HG02759 (cell line): ENCODE data around the gene CDS2.

Experiments used
- ATAC-seq: cut with Tn5 transposase; IDR thresholded peaks from one replicate; pipeline ENCODE4 v1.9.1; 2021; ENCODE audit warnings: mild to moderate bottlenecking, moderate library complexity; ENCODE audit not compliant: unreplicated experiment

Gene CDS2

DNA sequence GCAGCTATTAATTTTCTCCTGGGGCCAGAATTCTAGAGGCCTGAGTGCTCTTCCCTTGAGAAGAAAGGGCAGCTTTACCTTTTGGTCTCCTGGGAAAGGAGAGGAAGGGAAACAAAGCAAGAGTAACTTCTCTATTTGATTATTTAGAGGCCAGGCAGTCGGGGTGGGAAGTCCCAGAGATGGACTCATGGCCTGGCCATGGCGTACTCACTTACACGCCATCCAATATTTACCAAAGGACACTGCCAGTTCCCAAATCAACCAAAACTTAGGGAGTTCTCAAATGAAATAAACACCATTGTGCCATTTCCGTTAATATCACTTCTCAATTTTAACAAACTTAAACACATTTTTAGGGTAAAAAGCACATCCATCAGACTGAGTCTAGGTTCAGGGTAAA lies 76.6 kb downstream of the CDS2 start:
- no peak for ATAC-seq

DNA sequence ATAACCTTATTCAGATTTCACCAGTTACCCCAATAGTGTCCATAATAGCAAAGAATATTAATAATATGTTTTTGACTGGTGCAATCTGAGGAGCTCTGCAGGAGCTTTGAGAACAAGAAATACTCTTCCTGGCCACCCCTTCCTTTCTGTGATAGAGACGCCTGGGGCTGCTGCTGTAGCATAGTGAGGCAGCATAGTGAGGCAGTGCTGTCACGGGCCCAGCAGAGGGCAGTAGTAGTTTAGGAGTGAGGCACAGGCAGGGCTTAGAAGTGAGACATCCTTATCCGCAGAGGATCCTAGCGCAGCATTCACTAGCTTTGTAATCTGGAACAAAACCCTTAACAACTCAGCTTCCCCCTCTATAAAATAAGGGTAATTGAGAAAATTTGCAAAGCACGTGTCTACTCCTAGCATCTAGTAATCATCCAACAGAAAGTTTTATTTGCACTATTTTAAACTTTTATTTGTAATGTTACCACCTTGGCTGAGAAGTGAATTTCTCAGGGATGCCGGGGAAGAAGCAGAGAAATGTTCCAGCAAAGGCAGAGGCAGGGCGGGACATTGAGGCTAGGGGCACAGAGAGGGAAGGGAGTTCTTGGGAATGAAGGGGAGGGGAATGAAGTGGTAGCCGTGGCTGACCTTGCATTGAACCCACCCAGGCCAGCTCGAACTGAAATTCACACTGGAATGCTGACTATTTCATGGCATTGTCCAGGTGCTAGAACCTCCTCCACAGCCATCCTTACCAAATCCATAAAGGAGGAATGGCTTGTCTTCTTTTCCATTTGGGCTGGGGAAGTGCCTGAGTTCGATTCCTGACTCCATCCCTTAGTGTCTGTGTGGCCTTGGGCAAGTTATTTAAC lies 78.8 kb downstream of the CDS2 start:
- ATAC-seq: peak; percentile 94

DNA sequence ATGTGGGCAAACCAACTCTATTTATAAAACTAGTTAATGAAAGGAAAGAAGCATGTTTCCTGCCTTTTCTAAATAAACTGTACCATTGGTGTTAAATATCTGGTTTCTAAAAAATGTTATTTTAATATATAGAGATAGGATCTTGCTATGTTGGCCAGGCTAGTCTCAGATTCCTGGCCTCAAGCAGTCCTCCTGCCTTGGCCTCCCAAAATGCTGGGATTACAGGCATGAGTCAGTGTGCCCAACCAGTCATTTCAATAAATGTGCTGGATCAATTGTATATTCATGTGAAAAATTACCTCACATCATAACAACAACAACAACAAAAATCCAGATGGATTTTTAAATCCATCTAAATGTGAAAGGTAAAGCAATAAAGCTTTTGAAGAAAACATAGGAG lies 80.3 kb downstream of the CDS2 start:
- ATAC-seq: no peak

DNA sequence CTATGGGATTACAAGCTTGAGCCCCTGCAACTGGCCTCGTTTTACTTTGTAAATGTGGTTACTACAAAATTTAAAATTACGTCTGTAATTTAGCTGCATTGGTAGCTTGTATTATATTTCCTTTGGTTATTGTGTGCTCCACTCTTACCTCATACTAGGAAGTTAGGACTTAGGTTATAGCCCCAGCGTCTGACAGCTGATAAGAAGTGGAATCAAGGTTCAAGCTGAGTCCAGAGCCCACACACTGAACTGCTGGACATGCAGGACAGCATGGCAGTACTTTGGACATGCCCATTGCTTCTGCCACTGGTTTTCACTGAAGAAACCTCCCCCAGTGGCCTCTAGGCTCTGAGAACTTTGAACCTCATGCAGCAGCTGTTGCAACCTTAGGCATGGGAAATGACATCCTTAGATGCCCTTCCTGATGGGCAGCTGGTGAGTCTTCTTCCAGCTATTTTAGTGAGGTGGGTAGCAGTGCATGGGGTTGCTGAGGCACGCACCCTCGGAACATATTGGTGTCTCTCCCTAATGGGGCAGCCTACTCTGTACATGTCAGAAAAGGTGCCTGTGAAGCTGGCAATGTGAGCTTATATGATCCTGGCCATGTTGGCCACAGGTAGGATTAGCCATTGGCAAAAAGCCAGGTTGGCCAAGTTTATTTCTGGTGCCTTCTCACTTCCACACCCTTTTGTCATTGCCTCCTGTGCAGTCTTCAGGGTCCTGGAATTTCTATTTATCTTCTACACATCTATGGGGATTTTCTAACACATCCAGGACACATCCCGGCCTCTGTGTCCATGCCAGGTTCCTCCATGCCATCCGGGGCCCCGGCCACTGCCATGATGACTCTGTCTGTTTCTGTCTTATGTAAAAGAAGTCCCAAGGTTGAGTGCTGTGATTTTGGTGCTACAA lies 85.3 kb downstream of the CDS2 start:
- no peak for ATAC-seq

DNA sequence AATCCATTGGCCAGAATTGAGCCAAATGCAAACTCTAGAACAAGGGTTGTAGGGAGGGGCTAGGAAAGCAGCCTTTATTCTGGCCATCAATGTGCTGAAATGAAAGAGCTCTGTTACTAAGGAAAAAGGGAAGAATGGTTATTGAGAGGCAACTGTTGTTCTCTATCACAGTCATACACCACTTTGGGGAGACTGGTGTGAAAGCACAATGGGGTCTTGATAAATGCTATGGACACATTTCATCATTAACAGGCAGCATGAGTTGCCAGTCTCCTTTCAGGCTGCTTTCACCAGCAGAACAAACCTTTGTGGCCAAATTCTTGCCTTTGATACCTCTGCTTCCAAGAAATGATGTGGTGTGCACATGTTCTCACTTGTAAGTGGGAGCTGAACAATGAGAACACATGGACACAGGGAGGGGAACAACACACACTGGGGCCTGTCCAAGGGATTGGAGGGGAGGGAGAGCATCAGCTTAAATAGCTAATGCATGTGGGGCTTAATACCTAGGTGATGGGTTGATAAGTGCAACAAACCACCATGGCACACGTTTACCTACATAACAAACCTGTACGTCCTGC lies 86.2 kb downstream of the CDS2 start:
- no peak for ATAC-seq

DNA sequence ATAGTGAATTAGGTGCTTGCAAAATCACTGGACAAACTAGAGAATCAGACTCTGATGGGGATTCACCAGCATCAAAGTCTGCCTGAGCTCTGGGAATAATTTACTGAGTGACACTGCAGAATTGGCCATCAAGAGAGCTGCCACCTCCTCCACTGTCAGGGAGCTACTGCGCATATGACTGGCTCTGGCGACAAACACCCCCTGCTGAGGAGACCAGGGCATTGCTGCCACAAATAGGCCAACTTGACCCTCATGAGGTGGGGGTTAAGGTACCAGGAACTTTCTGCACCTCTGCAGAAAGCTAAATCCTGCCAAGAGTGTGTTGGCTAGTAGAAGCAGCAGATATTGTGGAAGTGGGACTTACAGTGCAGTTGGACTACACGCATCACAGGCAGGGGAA lies 88.0 kb downstream of the CDS2 start:
- ATAC-seq: no peak

DNA sequence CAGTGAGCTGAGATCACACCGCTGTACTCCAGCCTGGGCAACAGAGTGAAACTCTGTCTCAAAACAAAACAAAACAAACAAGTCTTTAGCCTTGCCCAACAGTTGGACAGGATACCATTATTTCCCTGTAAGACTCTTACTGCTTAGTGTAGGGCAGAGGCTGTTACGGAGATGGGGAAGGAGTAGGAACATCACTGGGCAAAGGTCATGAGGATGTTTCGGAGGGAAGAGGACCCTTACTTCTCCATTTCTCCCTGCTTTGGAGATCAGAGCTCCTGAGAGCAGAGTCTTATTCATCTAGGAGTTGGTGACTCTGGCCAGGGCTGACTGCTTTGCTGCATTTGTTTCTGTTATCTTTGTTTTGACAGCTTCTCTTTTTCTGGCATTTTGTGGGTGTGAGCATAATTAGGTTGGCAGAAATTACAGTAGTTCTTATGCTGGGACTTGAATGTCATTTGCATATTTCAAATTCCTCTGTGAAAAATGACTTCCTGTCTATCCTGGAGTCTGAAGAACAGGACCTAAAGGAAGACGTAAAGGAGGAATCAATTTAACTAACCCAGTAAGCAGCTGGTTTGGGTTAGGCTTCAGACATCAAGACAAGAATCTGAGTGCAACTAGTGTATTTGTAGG lies 89.0 kb downstream of the CDS2 start:
- no peak for ATAC-seq

DNA sequence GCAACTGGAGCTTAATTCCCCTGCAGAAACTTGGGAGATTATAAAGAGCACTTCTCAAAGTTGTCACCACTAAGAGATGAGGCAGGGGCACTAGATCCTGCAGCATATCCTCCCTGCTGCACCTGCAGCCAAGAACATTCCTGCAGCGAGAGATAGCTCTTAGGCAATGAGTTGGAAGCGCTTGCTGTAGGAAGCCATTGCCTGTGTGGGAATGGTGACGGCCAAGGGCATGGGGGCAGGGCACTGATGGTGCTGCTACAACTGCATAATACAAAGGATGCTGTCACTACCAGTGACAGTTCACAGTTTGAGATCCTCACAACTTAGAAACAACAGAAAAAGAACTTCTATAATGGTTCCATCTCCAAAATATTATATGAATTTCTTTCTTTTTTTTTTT lies 89.9 kb downstream of the CDS2 start:
- ATAC-seq: no peak

DNA sequence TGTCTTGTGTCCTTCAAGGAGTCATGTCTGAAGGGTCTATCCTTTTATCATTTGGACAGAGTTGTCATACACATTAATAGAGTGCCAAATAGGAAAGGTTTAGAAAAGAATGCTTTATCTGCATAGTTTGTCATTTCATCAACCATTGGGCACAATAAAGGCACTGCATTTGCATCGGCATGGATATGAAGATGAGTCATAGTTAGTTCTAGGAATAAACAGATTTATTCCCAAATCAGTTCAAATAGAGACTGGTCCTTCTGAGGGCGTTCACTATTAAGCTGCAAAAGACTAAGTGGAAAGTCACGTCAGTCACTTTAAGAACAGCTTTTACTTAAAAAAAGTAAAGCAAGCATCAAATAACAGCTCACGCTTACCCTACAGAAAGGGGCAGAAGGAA lies 90.8 kb downstream of the CDS2 start:
- no peak for ATAC-seq

DNA sequence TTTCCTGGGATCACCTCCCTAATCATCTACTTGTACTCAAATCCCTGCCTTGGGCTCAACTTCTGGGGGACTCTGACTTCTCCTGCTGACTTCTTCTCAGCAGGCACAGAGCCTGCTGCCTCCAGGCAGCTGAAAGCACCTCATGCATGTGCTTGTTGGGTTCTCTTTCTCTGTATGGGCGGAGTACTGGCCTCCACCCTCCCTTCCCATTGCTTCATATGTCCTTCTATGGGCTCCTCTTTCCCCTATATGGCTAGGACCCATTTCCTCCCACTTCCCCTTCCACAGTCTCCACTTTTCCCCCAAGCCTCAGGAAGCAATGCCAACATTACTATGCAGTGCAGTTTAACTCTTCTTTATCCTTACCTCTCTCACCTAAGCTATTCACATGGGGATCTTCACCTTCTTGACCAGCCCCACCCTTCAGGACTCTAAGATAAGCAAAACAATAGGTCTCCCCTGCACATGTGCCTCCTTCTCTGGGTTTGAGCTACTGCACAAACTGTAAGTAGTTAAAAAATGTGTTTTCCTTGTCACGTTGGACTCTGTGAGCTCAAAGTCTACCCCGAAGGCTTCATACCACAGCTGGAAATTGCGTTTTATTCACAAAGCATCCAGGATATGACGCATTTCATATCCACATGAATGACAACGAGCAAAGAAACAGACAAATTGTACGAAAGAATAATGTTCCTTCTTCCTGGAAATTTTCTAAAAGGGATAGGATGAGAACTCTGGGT lies 93.7 kb downstream of the CDS2 start:
- ATAC-seq: no peak

DNA sequence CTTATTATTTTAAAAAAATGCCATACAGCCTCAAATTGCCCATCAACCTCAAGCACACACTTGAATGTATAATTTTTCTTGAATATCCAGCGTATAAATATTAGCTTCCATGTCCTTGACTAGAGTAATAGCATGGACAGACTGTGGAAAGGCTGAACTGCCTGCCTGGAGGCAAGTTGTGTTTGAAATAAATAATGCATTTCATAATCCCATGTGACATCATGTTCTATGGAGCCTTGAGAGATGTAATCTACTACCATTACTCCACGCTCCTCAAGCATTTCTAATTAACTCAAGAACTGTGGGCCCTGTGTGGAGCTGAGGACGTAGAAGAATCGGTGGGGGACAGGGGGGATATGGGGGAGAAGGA lies 94.2 kb downstream of the CDS2 start:
- no peak for ATAC-seq

DNA sequence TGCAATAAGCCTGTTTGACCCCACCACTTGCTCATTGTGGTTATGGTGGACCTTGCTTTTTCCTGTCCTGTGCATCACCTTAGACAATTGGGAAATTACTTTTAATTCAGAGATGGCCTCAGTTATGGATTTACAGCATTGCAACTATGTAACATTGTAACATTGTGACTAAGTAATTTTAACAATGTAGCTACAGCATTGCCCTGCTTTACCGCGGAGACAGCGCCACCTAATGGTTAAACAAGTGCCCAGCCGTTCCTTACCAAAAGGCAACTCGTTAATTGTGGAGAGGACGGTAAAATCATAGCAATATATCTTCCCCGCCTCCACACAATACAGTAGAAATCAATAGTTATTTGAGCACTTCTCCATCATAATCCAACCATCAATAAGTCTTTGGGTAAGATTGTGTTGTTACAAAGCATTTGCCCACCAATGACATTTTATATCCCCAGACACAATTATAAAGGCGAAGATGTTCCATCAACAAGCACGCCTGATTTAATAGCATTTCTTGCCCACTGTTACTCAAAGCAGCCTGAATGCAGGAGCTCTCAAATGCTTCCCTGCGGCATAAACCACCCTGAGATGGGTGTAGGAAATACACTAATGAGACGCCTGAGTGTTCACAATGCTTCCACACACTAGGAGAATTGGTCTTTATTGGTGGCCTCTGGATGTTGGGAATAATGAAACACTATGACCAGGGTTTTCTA lies 96.3 kb downstream of the CDS2 start:
- peak; percentile 77 for ATAC-seq

DNA sequence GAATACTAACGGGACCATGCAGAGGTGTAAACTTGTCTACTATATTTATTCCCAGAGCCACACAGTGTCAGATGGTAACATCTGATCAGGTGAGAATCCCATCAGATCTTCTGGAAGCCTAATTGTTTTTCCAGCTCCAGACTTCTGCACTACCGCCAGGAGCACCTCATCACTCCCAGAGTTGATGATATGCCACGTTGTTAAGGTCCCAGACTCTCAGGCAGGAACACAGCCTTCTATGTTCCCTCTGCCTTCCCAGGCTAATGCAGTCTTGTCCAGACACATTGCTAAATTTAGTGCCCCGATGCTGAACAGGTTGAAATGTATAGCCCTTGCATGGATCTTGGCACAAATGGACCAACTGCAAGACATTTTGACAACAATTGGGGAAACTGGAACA lies 103.7 kb downstream of the CDS2 start:
- no peak for ATAC-seq

DNA sequence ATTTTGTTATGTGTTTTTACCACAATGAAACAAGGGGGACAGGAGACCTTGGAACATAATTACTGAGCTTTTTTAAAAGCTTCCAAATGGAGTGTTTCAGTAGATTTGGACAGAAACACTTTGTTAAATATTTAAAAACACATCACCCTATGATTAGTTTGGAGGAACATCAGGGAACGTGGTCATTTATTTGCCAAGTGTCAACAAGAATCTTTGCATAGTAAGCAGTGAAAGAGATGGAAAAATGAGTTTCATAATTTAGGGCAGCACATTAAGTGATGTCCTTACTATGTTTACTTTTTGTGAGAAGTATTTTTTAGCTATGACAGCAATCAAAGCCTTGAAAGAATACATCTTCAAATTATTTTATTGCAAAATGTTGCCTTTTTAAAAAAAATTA lies 107.3 kb downstream of the CDS2 start:
- ATAC-seq: no peak

DNA sequence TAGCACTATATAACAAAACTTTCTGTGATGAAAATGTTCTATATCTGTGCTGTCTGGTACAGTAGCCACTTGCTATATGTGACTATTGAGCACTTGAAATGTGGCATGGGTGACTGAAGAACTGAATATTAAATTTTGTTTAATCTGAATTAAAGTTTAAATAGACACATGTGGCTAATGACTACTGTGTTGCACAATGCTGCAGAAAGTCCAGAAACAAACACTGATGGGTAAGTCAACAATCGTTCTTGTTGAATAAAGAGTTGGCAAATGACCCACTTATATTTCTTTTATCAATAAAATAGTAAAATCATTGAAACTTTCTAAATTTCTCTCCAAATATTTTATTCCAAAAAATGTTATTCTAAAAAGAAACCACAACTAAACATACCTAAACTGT lies 108.2 kb downstream of the CDS2 start:
- ATAC-seq: no peak
